KMS-11 (cell line): ENCODE data around the gene FYN.
A peak's percentile ranks its signal among the peaks of the same experiment; 100 is the strongest.

ENCODE experiments used
- H2AFZ ChIP-seq: fragments of 200-600 bp; sonication (generic); 2 replicates; pipeline ENCODE4 v1.6.1; 2016; ENCODE audit warnings: antibody characterized with exemption, mixed run types, low read depth
- H3K27ac ChIP-seq: fragments of 200-600 bp; sonication (generic); 2 replicates; pipeline ENCODE4 v1.6.1; 2016; ENCODE audit warnings: mild to moderate bottlenecking, mixed run types
- H3K27me3 ChIP-seq: fragments of 200-600 bp; sonication (generic); 2 replicates; pipeline ENCODE4 v1.6.1; 2017; ENCODE audit warnings: mild to moderate bottlenecking, low read depth, mixed run types, moderate library complexity; ENCODE audit not compliant: insufficient read depth
- H3K36me3 ChIP-seq: fragments of 200-600 bp; sonication (generic); 2 replicates; pipeline ENCODE4 v1.6.1; 2017; ENCODE audit warnings: mild to moderate bottlenecking, mixed run types; ENCODE audit not compliant: insufficient read depth
- H3K4me1 ChIP-seq: fragments of 200-600 bp; sonication (generic); 2 replicates; pipeline ENCODE4 v1.6.1; 2016; ENCODE audit warnings: mild to moderate bottlenecking, low read depth, mixed run types; ENCODE audit not compliant: poor library complexity, severe bottlenecking
- H3K4me2 ChIP-seq: fragments of 200-600 bp; sonication (generic); 2 replicates; pipeline ENCODE4 v1.7.0; 2016; ENCODE audit warnings: mild to moderate bottlenecking, mixed run types
- H3K4me3 ChIP-seq: fragments of 200-600 bp; sonication (generic); IDR thresholded peaks from 2 replicates; pipeline ENCODE4 v1.6.1; 2017; ENCODE audit warnings: low read depth, low read length, mixed read lengths; ENCODE audit not compliant: insufficient read depth
- H3K79me2 ChIP-seq: fragments of 200-600 bp; sonication (generic); 2 replicates; pipeline ENCODE4 v1.6.1; 2016; ENCODE audit warnings: low read depth, mixed run types; ENCODE audit not compliant: insufficient read depth
- H3K9ac ChIP-seq: fragments of 200-600 bp; sonication (generic); 2 replicates; pipeline ENCODE4 v1.6.1; 2016; ENCODE audit warnings: mild to moderate bottlenecking, mixed run types
- H4K20me1 ChIP-seq: fragments of 200-600 bp; sonication (generic); 2 replicates; pipeline ENCODE4 v1.6.1; 2016; ENCODE audit warnings: mild to moderate bottlenecking, mixed run types; ENCODE audit not compliant: insufficient read depth
- CTCF ChIP-seq: fragments of 200-600 bp; sonication (generic); conservative IDR thresholded peaks from 2 replicates; pipeline ENCODE4 v1.6.1; 2017; ENCODE audit warnings: low read depth, mild to moderate bottlenecking, antibody characterized with exemption, low read length, moderate library complexity, mixed read lengths

Gene FYN

GRCh38 chr6:111871725-111872400 is 1.4 kb downstream of the FYN start:
- peaks cover 25% of the 10 kb centered on the region for H3K79me2 ChIP-seq
- H3K27ac ChIP-seq: peak overlapping the region; percentile 30; the same call in 1 of the 2 replicates

DNA sequence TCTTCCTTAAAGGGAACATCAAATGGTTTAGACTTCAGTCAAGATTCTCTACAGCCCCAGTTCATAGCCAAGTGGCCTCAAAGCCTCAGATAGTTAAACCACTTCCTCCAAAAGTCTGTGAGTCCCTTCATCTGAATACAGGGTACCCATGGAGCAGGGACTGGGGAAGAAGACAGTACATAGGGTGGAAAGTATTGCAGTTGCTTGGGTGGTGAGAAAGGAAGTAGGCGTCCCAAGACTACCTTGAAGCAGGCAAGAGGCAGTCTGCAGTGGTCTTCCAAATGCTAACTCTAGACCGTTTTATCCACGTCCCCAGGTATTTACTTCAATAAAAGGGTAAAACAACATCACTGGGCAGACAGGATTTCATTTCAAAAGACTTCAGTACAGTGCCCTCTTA is 2.0 kb downstream of the FYN start:
- H3K27ac ChIP-seq: no peak overlapping the region
- H3K27me3 ChIP-seq: no peaks in the 10 kb centered on the region
- H3K79me2 ChIP-seq: peaks cover 25% of the 10 kb centered on the region
- H3K36me3 ChIP-seq: no peaks in the 10 kb centered on the region
- no peak for TF ChIP-seq CTCF
- no peak overlapping the region for H3K4me3 ChIP-seq
- H4K20me1 ChIP-seq: no peaks in the 10 kb centered on the region
- H3K4me2 ChIP-seq: peak overlapping the region; percentile 86
- H3K4me1 ChIP-seq: peaks cover 23% of the 10 kb centered on the region
- H3K9ac ChIP-seq: no peak overlapping the region
- no peak overlapping the region for H2AFZ ChIP-seq

More at GRCh38 chr6:111871725-111872400, 1.4 kb downstream of the FYN start:
- Histone ChIP-seq H3K27me3 (no peaks in the 10 kb centered on the region), H3K4me2 (peak overlapping the region; percentile 86), H4K20me1 (no peaks in the 10 kb centered on the region), H3K4me1 (peaks cover 23% of the 10 kb centered on the region), H3K4me3 (no peak overlapping the region), H3K36me3 (no peaks in the 10 kb centered on the region), H2AFZ (no peak overlapping the region; the same call in 1 of the 2 replicates), H3K9ac (peak overlapping the region; percentile 40; the same call in 1 of the 2 replicates)
- no peak for TF ChIP-seq CTCF

GRCh38 chr6:111870742-111871064 is 2.5 kb downstream of the FYN start:
- no peaks in the 10 kb centered on the region for H4K20me1 ChIP-seq
- peak overlapping the region; percentile 86 for H3K4me2 ChIP-seq
- H3K79me2 ChIP-seq: peaks cover 25% of the 10 kb centered on the region
- no peak overlapping the region for H2AFZ ChIP-seq
- H3K36me3 ChIP-seq: no peaks in the 10 kb centered on the region
- H3K27ac ChIP-seq: no peak overlapping the region
- H3K27me3 ChIP-seq: no peaks in the 10 kb centered on the region
- TF ChIP-seq CTCF: no peak
- H3K4me3 ChIP-seq: no peak overlapping the region
- H3K9ac ChIP-seq: no peak overlapping the region
- H3K4me1 ChIP-seq: peaks cover 23% of the 10 kb centered on the region

GRCh38 chr6:111870051-111870741 is 3.1 kb downstream of the FYN start:
- Histone ChIP-seq H3K4me3 (no peak overlapping the region), H3K36me3 (no peaks in the 10 kb centered on the region), H3K9ac (no peak overlapping the region), H3K4me2 (no peak overlapping the region), H3K27ac (no peak overlapping the region), H3K27me3 (no peaks in the 10 kb centered on the region), H4K20me1 (no peaks in the 10 kb centered on the region), H3K4me1 (peaks cover 23% of the 10 kb centered on the region), H3K79me2 (peaks cover 25% of the 10 kb centered on the region), H2AFZ (no peak overlapping the region)
- no peak for TF ChIP-seq CTCF
